ENCODE measurements around the gene YBX3. TPM values are rescaled to one million over a fixed set of nuclear protein-coding genes. Genes with fewer than 3 reads are reported as not detected.

YBX3 gene
- polyA plus RNA-seq, 2 of the 4 experiments (the other 2 are of a cell fraction): 140 to 150 TPM

DNA sequence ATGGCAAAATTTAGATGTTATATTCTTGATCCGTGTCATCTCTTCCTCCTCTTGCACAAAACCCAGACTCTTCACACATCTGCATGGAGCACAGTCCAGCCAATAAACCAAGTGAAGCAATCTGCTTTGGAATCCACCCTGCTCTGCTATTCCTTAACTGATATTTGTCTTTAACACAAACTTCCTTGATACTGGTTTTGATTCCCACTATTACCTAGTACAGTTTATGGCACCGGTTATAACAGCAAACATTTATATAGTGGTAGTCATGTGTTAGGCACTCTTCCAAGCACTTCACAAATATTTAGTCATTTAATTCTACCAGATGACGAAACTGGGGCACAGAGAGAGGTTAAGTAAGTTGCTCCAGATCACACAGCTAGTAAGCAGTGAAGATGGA, 61.8 kb downstream of the YBX3 start:
- ChIA-PET CTCF (no interaction called here), POLR2A (no interaction called here)
- DNase-seq (ENCODE audit: low read depth in 1 of 2, low spot score in 1 of 2) (peak in 1 of 2 experiments; percentile 50), FAIRE-seq (no peak), ATAC-seq (peak; percentile 59 to 74; a peak in 5 of 6 replicates)
- Histone ChIP-seq H3K27ac (no peak overlapping the region), H3K9me3 (peaks cover 4% of the 10 kb centered on the region; the same call in 1 of the 3 replicates), H3K4me3 (no peak overlapping the region), H3K4me1 (peaks cover 9% of the 10 kb centered on the region; the same call in 1 of the 3 replicates), H3K4me2 (peak overlapping the region; percentile 30; the same call in 2 of the 3 replicates)
- no peak for TF ChIP-seq CBX2 (IDR thresholded peaks at IDR 0.05; ENCODE audit: borderline replicate concordance, low read depth)
- TF ChIP-seq RNF2 (IDR thresholded peaks at IDR 0.05; ENCODE audit: borderline replicate concordance, low read depth): no peak
- no peak for TF ChIP-seq POLR2A (IDR thresholded peaks at IDR 0.05; ENCODE audit: low read length)
- peak; percentile 19 for TF ChIP-seq ZFP36 (IDR thresholded peaks at IDR 0.05; ENCODE audit: borderline replicate concordance, partially characterized antibody)
- peak in 1 of 2 experiments; percentile 4; a peak in 2 of 4 replicates for TF ChIP-seq CEBPB (IDR thresholded peaks at IDR 0.05)
- no peak for TF ChIP-seq NPAS2 (CRISPR knock-in tag; IDR thresholded peaks at IDR 0.05; ENCODE audit: borderline replicate concordance)
- TF ChIP-seq, protein P1, sequence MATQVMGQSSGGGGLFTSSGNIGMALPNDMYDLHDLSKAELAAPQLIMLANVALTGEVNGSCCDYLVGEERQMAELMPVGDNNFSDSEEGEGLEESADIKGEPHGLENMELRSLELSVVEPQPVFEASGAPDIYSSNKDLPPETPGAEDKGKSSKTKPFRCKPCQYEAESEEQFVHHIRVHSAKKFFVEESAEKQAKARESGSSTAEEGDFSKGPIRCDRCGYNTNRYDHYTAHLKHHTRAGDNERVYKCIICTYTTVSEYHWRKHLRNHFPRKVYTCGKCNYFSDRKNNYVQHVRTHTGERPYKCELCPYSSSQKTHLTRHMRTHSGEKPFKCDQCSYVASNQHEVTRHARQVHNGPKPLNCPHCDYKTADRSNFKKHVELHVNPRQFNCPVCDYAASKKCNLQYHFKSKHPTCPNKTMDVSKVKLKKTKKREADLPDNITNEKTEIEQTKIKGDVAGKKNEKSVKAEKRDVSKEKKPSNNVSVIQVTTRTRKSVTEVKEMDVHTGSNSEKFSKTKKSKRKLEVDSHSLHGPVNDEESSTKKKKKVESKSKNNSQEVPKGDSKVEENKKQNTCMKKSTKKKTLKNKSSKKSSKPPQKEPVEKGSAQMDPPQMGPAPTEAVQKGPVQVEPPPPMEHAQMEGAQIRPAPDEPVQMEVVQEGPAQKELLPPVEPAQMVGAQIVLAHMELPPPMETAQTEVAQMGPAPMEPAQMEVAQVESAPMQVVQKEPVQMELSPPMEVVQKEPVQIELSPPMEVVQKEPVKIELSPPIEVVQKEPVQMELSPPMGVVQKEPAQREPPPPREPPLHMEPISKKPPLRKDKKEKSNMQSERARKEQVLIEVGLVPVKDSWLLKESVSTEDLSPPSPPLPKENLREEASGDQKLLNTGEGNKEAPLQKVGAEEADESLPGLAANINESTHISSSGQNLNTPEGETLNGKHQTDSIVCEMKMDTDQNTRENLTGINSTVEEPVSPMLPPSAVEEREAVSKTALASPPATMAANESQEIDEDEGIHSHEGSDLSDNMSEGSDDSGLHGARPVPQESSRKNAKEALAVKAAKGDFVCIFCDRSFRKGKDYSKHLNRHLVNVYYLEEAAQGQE (IDR thresholded peaks at IDR 0.05): no peak
- no peak for TF ChIP-seq ZC3H11A (IDR thresholded peaks at IDR 0.05)
- WGBS (ENCODE audit: missing lambda C conversion rate): 3% methylated on average over 3 of the region's 3 CpGs

DNA sequence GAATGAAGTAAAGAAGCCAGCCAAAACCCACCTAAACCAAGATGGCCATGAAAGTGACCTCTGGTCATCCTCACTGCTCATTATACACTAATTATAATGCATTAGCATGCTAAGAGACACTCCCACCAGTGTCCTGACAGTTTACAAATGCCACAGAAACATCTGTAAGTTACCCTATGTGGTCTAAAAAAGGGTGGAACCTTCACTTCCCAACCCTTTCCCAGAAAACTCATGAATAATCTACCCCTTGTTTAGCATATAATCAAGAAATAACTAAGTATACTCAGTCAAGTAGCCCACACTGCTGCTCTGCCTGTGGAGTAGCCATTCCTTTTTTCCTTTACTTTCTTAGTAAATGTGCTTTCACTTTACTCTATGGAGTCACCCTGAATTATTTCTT, 69.1 kb downstream of the YBX3 start:
- FAIRE-seq (no peak), DNase-seq (ENCODE audit: low read depth in 1 of 2, low spot score in 1 of 2) (no peak), ATAC-seq (no peak)
- ChIA-PET CTCF (no interaction called here), POLR2A (no interaction called here)
- Histone ChIP-seq H3K27ac (no peak overlapping the region), H3K4me2 (no peak overlapping the region), H3K9me3 (peaks cover 6% of the 10 kb centered on the region; the same call in 2 of the 3 replicates), H3K4me3 (no peak overlapping the region), H3K4me1 (no peaks in the 10 kb centered on the region)
- TF ChIP-seq KDM1A (IDR thresholded peaks at IDR 0.05; ENCODE audit: low read depth): no peak
- TF ChIP-seq NFE2L2 (conservative IDR thresholded peaks at IDR 0.05; ENCODE audit: low read length): no peak
- TF ChIP-seq ESRRA (IDR thresholded peaks at IDR 0.05; ENCODE audit: borderline replicate concordance, low read length): no peak
- TF ChIP-seq, protein P2, sequence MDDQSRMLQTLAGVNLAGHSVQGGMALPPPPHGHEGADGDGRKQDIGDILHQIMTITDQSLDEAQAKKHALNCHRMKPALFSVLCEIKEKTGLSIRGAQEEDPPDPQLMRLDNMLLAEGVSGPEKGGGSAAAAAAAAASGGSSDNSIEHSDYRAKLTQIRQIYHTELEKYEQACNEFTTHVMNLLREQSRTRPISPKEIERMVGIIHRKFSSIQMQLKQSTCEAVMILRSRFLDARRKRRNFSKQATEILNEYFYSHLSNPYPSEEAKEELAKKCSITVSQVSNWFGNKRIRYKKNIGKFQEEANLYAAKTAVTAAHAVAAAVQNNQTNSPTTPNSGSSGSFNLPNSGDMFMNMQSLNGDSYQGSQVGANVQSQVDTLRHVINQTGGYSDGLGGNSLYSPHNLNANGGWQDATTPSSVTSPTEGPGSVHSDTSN (IDR thresholded peaks at IDR 0.05): no peak
- no peak for TF ChIP-seq POLR2AphosphoS2 (conservative IDR thresholded peaks at IDR 0.05; ENCODE audit: low read length)
- TF ChIP-seq EHF (CRISPR knock-in tag; IDR thresholded peaks at IDR 0.05): no peak
- TF ChIP-seq FOSL2 (IDR thresholded peaks at IDR 0.05): no peak
- no peak for TF ChIP-seq FOSL2 (CRISPR knock-in tag; IDR thresholded peaks at IDR 0.05)
- TF ChIP-seq JUNB (IDR thresholded peaks at IDR 0.05): no peak
- TF ChIP-seq FOSB (CRISPR knock-in tag; IDR thresholded peaks at IDR 0.05): no peak
- no peak for TF ChIP-seq ZFP36 (IDR thresholded peaks at IDR 0.05; ENCODE audit: borderline replicate concordance, partially characterized antibody)
- no peak for TF ChIP-seq HOXA7 (CRISPR knock-in tag; IDR thresholded peaks at IDR 0.05)
- TF ChIP-seq RAD21 (conservative IDR thresholded peaks at IDR 0.05 in 1 of 2, IDR thresholded peaks at IDR 0.05 in 1 of 2): no peak
- TF ChIP-seq, protein P3, sequence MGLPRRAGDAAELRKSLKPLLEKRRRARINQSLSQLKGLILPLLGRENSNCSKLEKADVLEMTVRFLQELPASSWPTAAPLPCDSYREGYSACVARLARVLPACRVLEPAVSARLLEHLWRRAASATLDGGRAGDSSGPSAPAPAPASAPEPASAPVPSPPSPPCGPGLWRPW (IDR thresholded peaks at IDR 0.05): no peak
- no peak for TF ChIP-seq BHLHE40 (IDR thresholded peaks at IDR 0.05; ENCODE audit: low read depth, low read length)
- TF ChIP-seq RNF2 (IDR thresholded peaks at IDR 0.05; ENCODE audit: borderline replicate concordance, low read depth): no peak
- TF ChIP-seq, protein P4, sequence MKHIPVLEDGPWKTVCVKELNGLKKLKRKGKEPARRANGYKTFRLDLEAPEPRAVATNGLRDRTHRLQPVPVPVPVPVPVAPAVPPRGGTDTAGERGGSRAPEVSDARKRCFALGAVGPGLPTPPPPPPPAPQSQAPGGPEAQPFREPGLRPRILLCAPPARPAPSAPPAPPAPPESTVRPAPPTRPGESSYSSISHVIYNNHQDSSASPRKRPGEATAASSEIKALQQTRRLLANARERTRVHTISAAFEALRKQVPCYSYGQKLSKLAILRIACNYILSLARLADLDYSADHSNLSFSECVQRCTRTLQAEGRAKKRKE (CRISPR knock-in tag; IDR thresholded peaks at IDR 0.05; ENCODE audit: low read depth): no peak
- no peak for TF ChIP-seq PHF8 (IDR thresholded peaks at IDR 0.05; ENCODE audit: borderline replicate concordance, low read depth)

Measured in A549 (cell line).